Measurements from ENCODE around the gene IGFBP2.
"Not testable (repeated sequence)": the region's sequence is repeated elsewhere in the genome, so short reads cannot be mapped to it uniquely, and the experiment has no call there.

Gene IGFBP2

GRCh38 chr2:216632952-216633615, at the start of gene IGFBP2:
IGFBP2 (plus strand) TSS chr2:216633420; CDS start chr2:216633524, 104 bp downstream.
- peak; percentile 62 for DNase-seq

- no peak for DNase-seq
These were observed 49.6 kb upstream of the IGFBP2 start for GRCh38 chr2:216583606-216584005.

- DNase-seq, result no peak
These were observed 49.1 kb upstream of the IGFBP2 start for GRCh38 chr2:216584112-216584511.

- no peak for DNase-seq
These were observed 47.8 kb upstream of the IGFBP2 start for GRCh38 chr2:216585441-216585840.

- no peak for DNase-seq
These were observed 44.1 kb upstream of the IGFBP2 start for GRCh38 chr2:216588861-216589710.

GRCh38 chr2:216589791-216590190, 43.4 kb upstream of the IGFBP2 start:
- no peak for DNase-seq

GRCh38 chr2:216590780-216591179, 42.4 kb upstream of the IGFBP2 start:
- no peak for DNase-seq

GRCh38 chr2:216591480-216591879, 41.7 kb upstream of the IGFBP2 start:
- DNase-seq, result no peak

GRCh38 chr2:216594081-216594480, 39.1 kb upstream of the IGFBP2 start:
- no peak for DNase-seq

- DNase-seq, result no peak
These were observed 36.8 kb upstream of the IGFBP2 start for GRCh38 chr2:216596236-216596979.

GRCh38 chr2:216596980-216597509, 36.2 kb upstream of the IGFBP2 start:
- DNase-seq, result no peak

- DNase-seq, result not testable (repeated sequence)
These were observed 35.4 kb upstream of the IGFBP2 start for GRCh38 chr2:216597825-216598224.

- no peak for DNase-seq
These were observed 31.4 kb upstream of the IGFBP2 start for GRCh38 chr2:216601632-216602409.

GRCh38 chr2:216603010-216603883, 30.0 kb upstream of the IGFBP2 start:
- no peak for DNase-seq

- DNase-seq, result no peak
These were observed 29.4 kb upstream of the IGFBP2 start for GRCh38 chr2:216603884-216604245.

- DNase-seq, result no peak
These were observed 28.8 kb upstream of the IGFBP2 start for GRCh38 chr2:216604458-216604857.

GRCh38 chr2:216606551-216607276, 26.5 kb upstream of the IGFBP2 start:
- peak; percentile 83 for DNase-seq

- no peak for DNase-seq
These were observed 26.0 kb upstream of the IGFBP2 start for GRCh38 chr2:216607277-216607560.

- DNase-seq, result no peak
These were observed 24.7 kb upstream of the IGFBP2 start for GRCh38 chr2:216608525-216608924.

- no peak for DNase-seq
These were observed 17.7 kb upstream of the IGFBP2 start for GRCh38 chr2:216615298-216616082.
